CD14-positive monocyte (primary cell): Measurements from ENCODE around the gene GINS1. TPM values are rescaled to one million over a fixed set of nuclear protein-coding genes. Genes with fewer than 3 reads are reported as not detected.

Source experiments
- DNase-seq, 3 donors: peaks; one replicate each; pipeline ENCODE4 v3.0.0-alpha.2; 2011 to 2022
- H2AFZ ChIP-seq: 2 replicates; pipeline ENCODE4 v1.6.0; 2012; ENCODE audit warnings: mild to moderate bottlenecking, low read depth, low read length, inconsistent platforms; ENCODE audit not compliant: insufficient read depth, poor library complexity, severe bottlenecking
- H3K27ac ChIP-seq, 2 donors: 1 replicate in 1 of 2; 2 replicates in 1 of 2; pipeline ENCODE4 v1.5.1; 2012 to 2013; ENCODE audit warnings: low read length in 2 of 2, control low read depth in 1 of 2, inconsistent platforms in 1 of 2, low read depth in 1 of 2, mild to moderate bottlenecking in 1 of 2
- H3K27me3 ChIP-seq, 2 donors: one replicate each; pipeline versions ENCODE4 v1.6.0 to v1.6.1; 2011 to 2013; ENCODE audit warnings: low read length in 2 of 2; ENCODE audit not compliant: control insufficient read depth in 2 of 2, insufficient read depth in 2 of 2
- H3K36me3 ChIP-seq, 2 donors: replicated peaks in 1 of 2; 1 replicate in 1 of 2; 2 replicates in 1 of 2; pipeline versions ENCODE4 v1.5.1 to v1.6.1; 2012 to 2013; ENCODE audit warnings: low read length in 2 of 2, control low read depth in 1 of 2, inconsistent platforms in 1 of 2, mild to moderate bottlenecking in 1 of 2; ENCODE audit not compliant: insufficient read depth in 2 of 2, control insufficient read depth in 1 of 2
- H3K4me1 ChIP-seq, 2 donors: 1 replicate in 1 of 2; 2 replicates in 1 of 2; pipeline versions ENCODE4 v1.5.1 to v1.6.1; 2012 to 2013; ENCODE audit warnings: low read length in 2 of 2, control low read depth in 1 of 2, inconsistent platforms in 1 of 2, mild to moderate bottlenecking in 1 of 2, moderate library complexity in 1 of 2; ENCODE audit not compliant: insufficient read depth in 2 of 2, control insufficient read depth in 1 of 2
- H3K4me2 ChIP-seq: replicated peaks from 2 replicates; pipeline ENCODE3; 2012; ENCODE audit warnings: low read length, moderate library complexity, mild to moderate bottlenecking; ENCODE audit not compliant: poor library complexity, severe bottlenecking; ENCODE audit errors: extremely low read depth
- H3K4me3 ChIP-seq, 3 experiments: fragments of 200-600 bp in 1 of 3; sonication (generic) in 1 of 3; replicated peaks in 1 of 3; 1 replicate in 2 of 3; 2 replicates in 1 of 3; pipeline ENCODE4 v1.5.1; 2011 to 2013; ENCODE audit warnings: low read length in 3 of 3, mild to moderate bottlenecking in 3 of 3, control low read depth in 2 of 3, low read depth in 2 of 3, inconsistent platforms in 1 of 3, moderate library complexity in 1 of 3
- H3K79me2 ChIP-seq: 2 replicates; pipeline ENCODE4 v1.6.0; 2012; ENCODE audit warnings: mild to moderate bottlenecking, control low read depth, inconsistent platforms, low read length, moderate library complexity; ENCODE audit not compliant: insufficient read depth
- H3K9ac ChIP-seq: 2 replicates; pipeline ENCODE4 v1.6.0; 2017; ENCODE audit warnings: low read length, mild to moderate bottlenecking; ENCODE audit not compliant: insufficient read depth, poor library complexity, severe bottlenecking
- H3K9me3 ChIP-seq, 2 donors: replicated peaks in 1 of 2; 1 replicate in 1 of 2; 2 replicates in 1 of 2; pipeline versions ENCODE4 v1.5.1 to v1.6.1; 2012 to 2013; ENCODE audit warnings: low read length in 2 of 2, control low read depth in 1 of 2; ENCODE audit not compliant: control insufficient read depth in 1 of 2, insufficient read depth in 1 of 2
- H4K20me1 ChIP-seq: 2 replicates; pipeline ENCODE4 v1.6.0; 2012; ENCODE audit warnings: mild to moderate bottlenecking, low read length, control low read depth, moderate library complexity; ENCODE audit not compliant: insufficient read depth
- H3K27ac Mint-ChIP-seq, 7 donors: one replicate each; pipeline ENCODE4 v1.8.0; 2020; ENCODE audit warnings: mild to moderate bottlenecking in 7 of 7, mixed read lengths in 7 of 7, moderate library complexity in 6 of 7, inconsistent platforms in 2 of 7
- H3K27me3 Mint-ChIP-seq, 3 donors: one replicate each; pipeline ENCODE4 v1.8.0; 2021 to 2022; ENCODE audit warnings: low read depth in 3 of 3, mild to moderate bottlenecking in 3 of 3, mixed read lengths in 3 of 3, moderate library complexity in 3 of 3, inconsistent platforms in 1 of 3
- H3K36me3 Mint-ChIP-seq, 2 donors: one replicate each; pipeline ENCODE4 v1.8.0; 2020; ENCODE audit warnings: mixed read lengths in 2 of 2, inconsistent platforms in 1 of 2, mild to moderate bottlenecking in 1 of 2
- H3K4me1 Mint-ChIP-seq: one replicate; pipeline ENCODE4 v1.8.0; 2020; ENCODE audit warnings: mild to moderate bottlenecking, mixed read lengths
- H3K4me3 Mint-ChIP-seq, 2 donors: one replicate each; pipeline ENCODE4 v1.8.0; 2020; ENCODE audit warnings: mild to moderate bottlenecking in 2 of 2, mixed read lengths in 2 of 2, moderate library complexity in 1 of 2
- H3K9me3 Mint-ChIP-seq, 7 donors: one replicate each; pipeline ENCODE4 v1.8.0; 2020 to 2022; ENCODE audit warnings: mixed read lengths in 7 of 7, mild to moderate bottlenecking in 6 of 7, moderate library complexity in 6 of 7, inconsistent platforms in 2 of 7
- CTCF ChIP-seq: fragments of 200-600 bp; IDR thresholded peaks from one replicate; pipeline ENCODE4 v1.8.0; 2022; ENCODE audit warnings: antibody characterized with exemption, mild to moderate bottlenecking
- WGBS: methylation state at CpG from one replicate; pipeline ENCODE4 v1.1.5; 2013; ENCODE audit warnings: missing lambda C conversion rate; ENCODE audit not compliant: insufficient coverage; 5-methylcytosine and 5-hydroxymethylcytosine counted together
- intact Hi-C, 2 donors: fragments of 100-400 bp; cut with micrococcal nuclease; formaldehyde crosslinking; loops; one replicate each; pipeline versions ENCODE4 v1.15.0 to v1.15.1; 2023
- polyA plus RNA-seq, 3 donors: library from polyadenylated mRNA; depleted of rRNA in 1 of 3; unstranded in 2 of 3; stranded (reverse) in 1 of 3; fragments of 300-500 nt in 2 of 3; fragments of >200 nt in 1 of 3; fragmentation: Illumina TruSeq in 2 of 3; gene quantifications; 1 replicate in 2 of 3; 2 replicates in 1 of 3; pipeline ENCODE4 v1.2.3, GENCODE V29; 2012 to 2021

The GINS1 gene
- polyA plus RNA-seq, 3 donors = 0.16 to 0.48 (median 0.28) TPM

DNA sequence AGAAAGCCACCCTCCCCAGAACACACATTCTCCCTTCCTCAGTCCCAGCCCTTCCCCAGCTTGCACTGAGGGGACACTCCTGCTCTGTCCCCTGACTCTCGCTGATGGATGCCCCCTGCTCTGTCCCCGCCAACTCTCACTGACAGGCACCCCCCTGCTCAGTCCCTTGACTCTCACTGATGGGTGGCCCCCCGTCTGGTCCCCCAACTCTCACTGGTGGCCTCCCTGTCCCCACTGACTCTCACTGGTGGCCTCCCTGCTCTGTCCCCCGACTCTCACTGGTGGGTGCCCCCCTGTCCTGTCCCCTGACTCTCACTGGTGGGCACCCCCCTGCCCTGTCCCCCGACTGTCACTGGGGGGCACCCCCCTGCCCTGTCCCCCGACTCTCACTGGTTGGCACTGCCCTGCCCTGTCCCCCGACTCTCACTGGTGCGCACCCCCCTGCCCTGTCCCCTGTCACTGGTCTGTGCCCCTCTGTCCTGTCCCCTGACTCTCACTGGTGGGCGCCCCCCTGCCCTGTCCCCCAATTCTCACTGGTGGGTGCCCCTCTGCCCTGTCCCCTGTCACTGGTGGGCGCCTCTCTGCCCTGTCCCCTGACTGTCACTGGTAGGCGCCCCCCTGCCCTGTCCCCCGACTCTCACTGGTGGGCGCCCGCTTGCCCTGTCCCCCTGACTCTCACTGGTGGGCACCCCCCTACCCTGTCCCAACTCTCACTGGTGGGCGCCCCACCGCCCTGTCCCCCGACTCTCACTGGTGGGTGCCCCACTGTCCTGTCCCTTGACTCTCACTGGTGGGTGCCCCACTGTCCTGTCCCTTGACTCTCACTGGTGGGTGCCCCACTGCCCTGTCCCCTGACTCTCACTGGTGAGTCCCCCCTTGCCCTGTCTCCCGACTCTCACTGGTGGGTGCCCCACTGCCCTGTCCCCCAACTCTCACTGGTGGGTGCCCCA lies 60.9 kb downstream of the GINS1 start:
- H3K4me3 ChIP-seq = no peak overlapping the region
- H3K9ac ChIP-seq = no peak overlapping the region
- DNase-seq = no peak
- H3K36me3 Mint-ChIP-seq = no peaks in the 10 kb centered on the region
- no peak for TF ChIP-seq CTCF
- peaks cover 6% of the 10 kb centered on the region for H3K4me1 Mint-ChIP-seq
- H3K36me3 ChIP-seq = no peaks in the 10 kb centered on the region
- H3K27me3 ChIP-seq = no peaks in the 10 kb centered on the region
- no peaks in the 10 kb centered on the region for H3K4me1 ChIP-seq
- no peaks in the 10 kb centered on the region for H3K79me2 ChIP-seq
- H3K27me3 Mint-ChIP-seq = peaks cover 0 to 5% (median 2%) of the 10 kb centered on the region in 3 donors
- no peaks in the 10 kb centered on the region for H4K20me1 ChIP-seq
- H3K9me3 ChIP-seq = no peaks in the 10 kb centered on the region
- H3K9me3 Mint-ChIP-seq = no peaks in the 10 kb centered on the region
- H3K4me3 Mint-ChIP-seq = no peak overlapping the region
- 97% methylated on average over 7 of the region's 18 CpGs for WGBS
- H3K27ac Mint-ChIP-seq = no peak overlapping the region
- no peak overlapping the region for H3K4me2 ChIP-seq
- H3K27ac ChIP-seq = no peak overlapping the region
- intact Hi-C loops = no loop called here
- no peak overlapping the region for H2AFZ ChIP-seq

GRCh38 chr20:25469558-25469957 lies 62.1 kb downstream of the GINS1 start:
- H4K20me1 ChIP-seq = no peaks in the 10 kb centered on the region
- no peak for DNase-seq
- H3K36me3 ChIP-seq = no peaks in the 10 kb centered on the region
- H2AFZ ChIP-seq = no peak overlapping the region
- H3K4me2 ChIP-seq = no peak overlapping the region
- no peak overlapping the region for H3K27ac ChIP-seq
- no peak overlapping the region for H3K4me3 Mint-ChIP-seq
- no peak overlapping the region for H3K9ac ChIP-seq
- peaks cover 0 to 5% (median 2%) of the 10 kb centered on the region in 3 donors for H3K27me3 Mint-ChIP-seq
- 85% methylated on average over 9 of the region's 13 CpGs for WGBS
- no peaks in the 10 kb centered on the region for H3K27me3 ChIP-seq
- H3K4me1 Mint-ChIP-seq = peaks cover 6% of the 10 kb centered on the region
- no peak overlapping the region for H3K4me3 ChIP-seq
- no peaks in the 10 kb centered on the region for H3K36me3 Mint-ChIP-seq
- H3K4me1 ChIP-seq = no peaks in the 10 kb centered on the region
- H3K9me3 Mint-ChIP-seq = no peaks in the 10 kb centered on the region
- no peaks in the 10 kb centered on the region for H3K79me2 ChIP-seq
- H3K9me3 ChIP-seq = no peaks in the 10 kb centered on the region
- intact Hi-C loops = no loop called here
- H3K27ac Mint-ChIP-seq = no peak overlapping the region
- no peak for TF ChIP-seq CTCF
